Measurements from ENCODE around the gene LYPD1.

- TF ChIP-seq BHLHE40 (IDR thresholded peaks at IDR 0.05; ENCODE audit: low read length): no peak
- TF ChIP-seq TAF1 (IDR thresholded peaks at IDR 0.05; ENCODE audit: control insufficient read depth, extremely low read depth, insufficient read depth, low read length, severe bottlenecking): no peak
- TF ChIP-seq CTCF (IDR thresholded peaks at IDR 0.05 in 2 of 3, conservative IDR thresholded peaks at IDR 0.05 in 1 of 3; ENCODE audit: insufficient read depth in 2 of 3, low read depth in 1 of 3, low read length in 3 of 3): no peak
- no peak for TF ChIP-seq STAT5B (CRISPR knock-in tag; IDR thresholded peaks at IDR 0.05)
- TF ChIP-seq, protein P1, sequence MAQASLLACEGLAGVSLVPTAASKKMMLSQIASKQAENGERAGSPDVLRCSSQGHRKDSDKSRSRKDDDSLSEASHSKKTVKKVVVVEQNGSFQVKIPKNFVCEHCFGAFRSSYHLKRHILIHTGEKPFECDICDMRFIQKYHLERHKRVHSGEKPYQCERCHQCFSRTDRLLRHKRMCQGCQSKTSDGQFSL (CRISPR knock-in tag; IDR thresholded peaks at IDR 0.05): no peak
- TF ChIP-seq, protein P1 (tag; IDR thresholded peaks at IDR 0.05): no peak
- no peak for TF ChIP-seq ZNF316 (IDR thresholded peaks at IDR 0.05)
- no peak for TF ChIP-seq NFRKB (IDR thresholded peaks at IDR 0.05; ENCODE audit: low read depth)
These were observed 71.5 kb downstream of the LYPD1 start for GRCh38 chr2:132598536-132598935.
